ENCODE measurements around the gene MSMO1.
"Not testable (repeated sequence)": the region's sequence is repeated elsewhere in the genome, so short reads cannot be mapped to it uniquely, and the experiment has no call there.

Gene MSMO1

DNA sequence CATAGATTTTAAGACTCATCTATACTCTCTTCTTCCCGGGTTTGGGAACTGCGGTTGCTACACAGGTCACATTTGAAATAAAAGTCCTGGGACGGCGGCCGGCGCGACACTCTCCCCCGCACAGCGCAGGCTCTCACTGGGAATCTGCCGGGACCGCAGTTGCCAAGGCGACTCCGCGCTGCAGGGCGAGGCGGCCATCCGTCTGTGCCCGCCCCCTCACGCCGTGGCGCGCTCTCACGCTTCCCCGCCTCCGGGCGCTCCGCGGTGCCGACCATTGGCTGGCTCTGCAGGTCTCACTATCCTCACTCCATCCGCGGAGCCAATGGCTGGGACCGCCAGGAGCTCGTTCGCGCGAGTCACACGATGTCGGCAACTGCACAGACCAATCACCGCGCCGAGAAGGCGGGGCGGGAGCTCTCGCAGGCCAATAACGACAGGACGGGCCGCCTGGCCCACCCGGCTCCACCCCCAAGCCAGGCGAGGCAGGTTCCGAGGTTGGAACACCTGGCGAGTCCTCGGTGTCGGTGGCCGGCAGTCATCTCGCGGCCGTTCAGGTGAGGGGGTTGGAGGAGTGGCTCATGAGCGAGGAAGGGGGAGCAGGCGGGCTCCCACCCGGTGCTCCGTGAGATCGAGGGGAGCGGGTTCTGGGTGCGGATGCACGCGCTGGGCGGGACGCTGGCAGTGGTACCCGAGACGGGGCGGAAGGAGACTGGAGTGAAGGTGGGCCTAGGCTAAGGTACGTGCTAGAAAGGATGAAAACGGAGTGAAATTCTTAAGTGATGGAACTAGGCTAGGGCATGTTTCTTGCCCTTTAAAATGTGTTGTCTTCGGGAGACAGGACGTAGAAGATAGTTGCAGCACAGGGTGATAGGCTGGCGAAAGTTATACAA, at the start of gene MSMO1:
Gene MSMO1 (plus strand): TSS at position 459 of the 890 bp plus-strand sequence. CDS start 5,702 bp downstream, outside the sequence.
- POLR2A ChIA-PET, result interaction anchor here (0.5 to 0.9 kb wide), 3 partner anchors 11 to 128 kb away, joined by 3 read pairs; no protein-coding TSS in a partner anchor
- no peak for TF ChIP-seq CTCF (IDR thresholded peaks at IDR 0.05; ENCODE audit: control extremely low read depth, extremely low read depth, low read depth, missing control alignments)
- DNase-seq (ENCODE audit: extremely low spot score), result peak; percentile 96
- CTCF ChIA-PET, result interaction anchor here (0.6 to 2.3 kb wide), 8 partner anchors 8 to 215 kb away, joined by 3 to 10 read pairs (median 3); partner anchors contain the start of gene TMEM192

DNA sequence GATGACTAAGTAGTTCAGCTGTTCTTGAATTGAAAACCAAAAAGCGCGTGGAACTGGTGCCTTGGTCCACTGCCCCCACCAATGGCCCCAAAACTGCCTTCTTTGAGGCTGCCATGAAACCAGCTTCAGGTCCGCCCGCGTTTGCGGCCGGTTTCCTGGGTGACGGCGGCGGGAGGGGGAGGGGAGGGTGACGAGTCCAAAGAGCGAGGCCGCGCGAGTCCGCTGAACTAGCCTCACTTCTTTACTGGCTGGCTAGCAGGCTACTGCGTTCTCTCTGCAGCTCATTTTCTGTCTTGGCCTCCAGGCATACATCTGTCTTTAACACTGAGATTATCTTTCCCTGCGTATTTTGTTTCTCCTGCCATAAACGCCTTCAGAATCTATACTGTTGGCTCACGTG, 47.9 kb upstream of the MSMO1 start:
- CTCF ChIA-PET, POLR2A ChIA-PET: not testable (repeated sequence)

DNA sequence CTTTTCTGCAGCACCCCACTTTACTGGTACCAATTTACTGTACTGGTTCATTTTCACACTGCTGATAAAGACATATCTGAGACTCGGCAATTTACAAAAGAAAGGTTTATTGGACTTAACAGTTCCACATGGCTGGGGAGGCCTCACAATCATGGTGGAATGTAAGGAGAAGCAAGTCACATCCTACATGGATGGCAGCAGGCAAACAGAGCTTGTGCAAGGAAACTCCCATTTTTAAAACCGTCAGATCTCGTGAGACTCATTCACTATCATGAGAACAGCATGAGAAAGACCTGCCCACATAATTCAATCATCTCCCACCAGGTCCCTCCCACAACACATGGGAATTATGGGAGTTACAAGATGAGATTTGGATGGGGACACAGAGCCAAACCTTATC, 42.8 kb upstream of the MSMO1 start:
- POLR2A ChIA-PET; DNase-seq (ENCODE audit: extremely low spot score): not testable (repeated sequence)
- CTCF ChIA-PET, result interaction anchor here (1.5 kb wide), 1 partner anchor 12 kb away, joined by 3 read pairs; no protein-coding TSS in a partner anchor

More for the DNA sequence above, 47.9 kb upstream of the MSMO1 start:
- DNase-seq (ENCODE audit: extremely low spot score), result not testable (repeated sequence)

DNA sequence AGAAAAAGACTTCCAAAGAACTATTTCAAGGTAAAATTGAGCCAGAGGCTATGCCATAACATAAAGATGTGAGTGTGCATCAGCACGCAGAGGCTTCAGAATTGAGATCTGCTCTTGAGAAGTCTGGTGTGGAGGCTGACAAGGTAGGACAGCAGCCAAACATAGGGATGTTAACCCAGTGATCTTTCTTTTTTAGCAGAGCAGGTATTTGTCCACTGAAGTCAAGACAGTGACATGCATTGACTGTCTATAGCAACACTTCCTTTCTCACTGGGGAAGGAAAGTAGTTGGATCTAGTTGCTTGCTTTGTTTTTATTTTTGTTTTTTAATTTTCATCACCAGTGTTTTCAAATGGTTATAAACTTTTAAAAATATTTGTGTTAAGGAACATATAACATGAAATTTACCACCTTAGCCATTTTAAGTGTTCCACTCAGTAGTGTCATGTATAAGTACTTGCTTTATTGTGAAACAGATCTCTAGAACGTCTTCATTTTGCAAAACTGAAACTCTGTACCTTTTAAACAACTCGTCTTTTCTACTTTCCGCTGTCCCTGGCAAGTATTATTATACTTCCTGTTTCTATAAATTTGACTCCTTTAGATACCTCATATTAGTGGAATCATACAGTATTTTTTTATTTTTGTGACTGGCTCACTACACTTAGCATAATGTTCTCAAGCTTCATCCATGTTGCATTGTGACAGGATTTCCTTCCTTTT, 40.7 kb upstream of the MSMO1 start:
- DNase-seq (ENCODE audit: extremely low spot score); POLR2A ChIA-PET; CTCF ChIA-PET: not testable (repeated sequence)

GRCh38 chr4:165288226-165288625, 39.2 kb upstream of the MSMO1 start:
- TF ChIP-seq CTCF (IDR thresholded peaks at IDR 0.05; ENCODE audit: control extremely low read depth, extremely low read depth, low read depth, missing control alignments), result no peak
- ChIA-PET CTCF (no interaction called here), POLR2A (no interaction called here)
- DNase-seq (ENCODE audit: extremely low spot score), result no peak

GRCh38 chr4:165288639-165289422, 38.6 kb upstream of the MSMO1 start:
- no peak for DNase-seq (ENCODE audit: extremely low spot score)
- POLR2A ChIA-PET, result interaction anchor here (0.7 kb wide), 1 partner anchor 67 kb away, joined by 4 read pairs; no protein-coding TSS in a partner anchor
- TF ChIP-seq CTCF (IDR thresholded peaks at IDR 0.05; ENCODE audit: control extremely low read depth, extremely low read depth, low read depth, missing control alignments), result no peak
- CTCF ChIA-PET, result no interaction called here

DNA sequence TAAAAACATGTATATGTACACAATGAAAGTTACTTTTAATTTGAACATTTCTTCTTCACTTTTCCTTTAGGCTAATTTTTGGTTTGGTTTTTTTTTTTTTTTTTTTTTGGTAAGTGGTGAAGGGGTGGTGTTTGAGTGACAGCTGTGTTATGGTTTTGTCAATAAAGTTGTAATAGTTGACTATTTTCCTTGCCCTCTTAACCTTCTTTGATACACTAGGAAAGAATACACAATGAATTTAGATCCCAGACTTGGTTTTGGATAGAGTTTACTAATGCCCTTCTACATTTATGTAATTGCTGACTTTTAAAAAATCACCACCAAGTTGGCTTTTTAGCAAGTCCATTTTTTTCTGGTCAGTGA, 38.1 kb upstream of the MSMO1 start:
- no peak for DNase-seq (ENCODE audit: extremely low spot score)
- no peak for TF ChIP-seq CTCF (IDR thresholded peaks at IDR 0.05; ENCODE audit: control extremely low read depth, extremely low read depth, low read depth, missing control alignments)
- ChIA-PET POLR2A (interaction anchor here (0.7 kb wide), 1 partner anchor 67 kb away, joined by 4 read pairs; no protein-coding TSS in a partner anchor), CTCF (no interaction called here)

Measured in GM10248 (cell line).